Frontal cortex (tissue), 4 donors: Measurements from ENCODE around the gene TMOD1. TPM values are rescaled to one million over a fixed set of nuclear protein-coding genes. Genes with fewer than 3 reads are reported as not detected.
A peak's percentile ranks its signal among the peaks of the same experiment; 100 is the strongest.
"Not testable (repeated sequence)": the region's sequence is repeated elsewhere in the genome, so short reads cannot be mapped to it uniquely, and the experiment has no call there.

ENCODE experiments used
- DNase-seq, 2 donors: peaks; one replicate each; pipeline ENCODE4 v3.0.0; 2012; ENCODE audit warnings: low spot score in 2 of 2
- FAIRE-seq: peaks from 2 replicates; lab custom pipeline; 2012; peaks lifted over from hg19 to GRCh38; lab: Jason Lieb, UNC
- total RNA-seq: library from RNA; depleted of rRNA; stranded (reverse); fragments of >200 nt; gene quantifications from one replicate; pipeline ENCODE4 v1.2.3, GENCODE V29; 2014
- donor health status: control.
- donor health status: control.
- donor health status: control.

TMOD1 gene
- total RNA-seq: 20.0 TPM

DNA sequence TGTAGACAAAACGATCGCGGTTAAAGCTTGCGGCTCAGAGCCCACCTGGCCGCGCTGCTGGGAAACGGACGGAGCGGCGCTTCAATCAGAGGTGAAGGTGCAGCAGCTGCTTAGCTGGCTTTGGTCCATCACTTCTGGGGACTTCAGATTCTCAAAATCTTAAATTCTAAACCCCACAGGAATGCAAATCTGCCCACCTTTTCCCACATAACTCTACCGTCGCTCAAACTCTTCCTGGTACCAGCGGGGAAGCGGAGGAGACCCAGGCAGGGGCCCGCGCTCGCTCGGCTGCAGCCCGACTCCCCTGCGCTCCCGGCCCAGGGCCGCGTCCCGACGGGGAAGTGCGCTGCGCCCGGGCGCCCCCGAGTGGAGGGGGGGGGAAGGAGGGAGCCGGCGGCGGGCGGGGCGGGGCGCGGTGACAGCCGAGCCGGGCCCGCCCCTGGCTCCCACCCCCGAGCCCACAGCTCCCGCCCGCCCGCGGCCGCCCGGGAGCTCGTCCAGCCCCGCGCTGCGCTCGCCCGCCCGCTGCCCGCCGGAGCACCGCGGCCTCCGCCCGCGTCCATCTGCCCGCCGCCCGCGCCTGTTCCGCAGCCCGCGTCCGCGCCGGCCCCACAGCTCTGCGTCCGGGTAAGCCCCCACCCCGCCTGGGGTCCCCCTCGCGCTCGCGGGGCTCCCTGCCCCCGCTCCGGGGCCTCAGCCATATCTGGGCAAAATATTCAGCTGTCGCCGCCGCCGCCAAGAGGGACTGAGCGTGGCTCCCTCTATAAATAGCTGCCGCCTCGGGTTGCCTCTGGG lies at the start of gene TMOD1:
TSS of gene TMOD1 (plus strand) at position 490 of the 795 bp plus-strand sequence. CDS start 22,523 bp downstream, outside the sequence.
- no peak for FAIRE-seq

DNA sequence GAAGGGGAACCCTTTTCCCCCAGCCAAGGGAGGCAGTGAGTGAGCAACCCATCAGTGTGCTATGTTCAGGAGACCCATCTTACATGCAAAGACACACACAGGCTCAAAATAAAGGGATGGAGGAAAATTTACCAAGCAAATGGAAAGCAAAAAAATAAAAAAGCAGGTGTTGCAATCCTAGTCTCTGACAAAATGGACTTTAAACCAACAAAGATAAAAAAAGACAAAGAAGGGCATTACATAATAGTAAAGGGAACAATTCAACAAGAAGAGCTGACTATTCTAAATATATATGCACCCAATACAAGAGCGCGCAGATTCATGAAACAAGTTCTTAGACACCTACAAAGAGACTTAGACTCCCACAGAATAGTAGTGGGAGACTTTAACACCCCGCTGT lies 47.9 kb upstream of the TMOD1 start:
- not testable (repeated sequence) for DNase-seq, FAIRE-seq

More for the DNA sequence above, at the start of gene TMOD1:
- DNase-seq: peak; percentile 96 to 97

DNA sequence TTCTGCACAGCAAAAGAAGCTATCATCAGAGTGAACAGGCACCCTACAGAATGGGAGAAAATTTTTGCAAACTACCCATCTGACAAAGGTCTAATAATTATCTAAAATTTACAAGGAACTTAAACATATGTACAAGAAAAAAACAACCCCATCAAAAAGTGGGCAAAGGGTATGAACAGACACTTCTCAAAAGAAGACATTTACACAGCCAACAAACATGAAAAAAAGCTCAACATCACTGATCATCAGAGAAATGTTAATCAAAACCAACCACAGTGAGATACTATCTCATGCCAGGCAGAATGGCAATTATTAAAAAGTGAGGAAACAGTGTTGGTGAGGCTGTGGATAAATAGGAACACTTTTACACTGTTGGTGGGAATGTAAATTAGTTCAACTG lies 44.6 kb upstream of the TMOD1 start:
- DNase-seq, FAIRE-seq: not testable (repeated sequence)

DNA sequence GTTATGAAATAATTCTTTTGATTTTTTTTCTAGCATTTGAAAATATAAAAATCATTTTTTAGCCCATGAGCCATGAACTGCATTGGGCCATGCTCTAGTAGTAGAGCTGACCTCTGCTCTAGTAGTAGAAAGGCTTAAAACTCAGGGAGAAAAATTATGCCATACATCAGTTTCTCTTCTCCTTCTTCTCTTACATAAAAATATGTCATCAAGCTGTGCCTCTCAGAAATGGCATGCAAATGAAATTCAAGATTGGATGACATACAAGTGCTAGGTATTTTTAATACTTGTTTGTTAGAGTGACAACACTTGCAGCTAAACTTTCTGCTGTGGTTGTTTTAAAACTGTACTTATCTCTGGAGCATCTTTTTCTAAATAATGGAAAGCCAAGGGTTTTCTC lies 42.1 kb upstream of the TMOD1 start:
- DNase-seq (no peak), FAIRE-seq (no peak)

DNA sequence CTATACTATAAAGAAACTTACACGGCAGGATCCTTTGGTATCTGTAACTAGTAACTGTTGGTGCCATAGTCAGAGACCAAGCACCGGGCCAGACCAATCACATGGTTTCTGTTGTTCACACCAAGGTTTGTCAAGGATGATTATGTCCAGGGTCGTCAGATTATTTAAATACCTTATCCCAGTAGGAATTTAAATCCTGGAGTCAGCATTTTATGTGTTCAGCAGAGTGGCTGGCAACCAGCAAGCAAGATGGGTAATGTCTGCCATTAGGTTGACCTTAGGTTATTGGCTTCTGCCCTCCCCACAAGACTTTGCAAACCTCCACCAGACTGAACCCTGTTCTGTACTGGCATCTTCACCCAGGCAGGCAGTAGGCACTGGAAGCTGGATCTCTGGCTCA lies 39.3 kb upstream of the TMOD1 start:
- DNase-seq: no peak
- no peak for FAIRE-seq

DNA sequence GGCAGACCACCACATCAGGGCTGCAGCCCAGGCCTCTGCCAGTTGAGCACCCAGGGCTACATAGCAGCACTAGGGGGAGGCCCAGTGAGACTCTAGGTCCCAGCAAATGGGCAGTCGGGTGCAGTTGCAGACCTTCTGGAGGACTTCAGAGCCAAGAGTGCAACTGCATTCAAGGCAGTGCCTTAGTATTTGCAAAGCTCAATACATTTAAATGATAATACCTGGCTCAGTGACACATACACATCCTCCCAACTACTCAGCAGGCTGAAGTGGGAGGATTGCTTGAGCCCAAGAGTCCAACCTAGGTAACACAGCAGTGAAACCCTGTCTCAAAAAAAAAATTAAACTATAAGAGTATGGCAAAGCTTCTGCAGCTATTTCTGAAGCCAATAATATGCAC lies 38.6 kb upstream of the TMOD1 start:
- no peak for FAIRE-seq
- DNase-seq: no peak

DNA sequence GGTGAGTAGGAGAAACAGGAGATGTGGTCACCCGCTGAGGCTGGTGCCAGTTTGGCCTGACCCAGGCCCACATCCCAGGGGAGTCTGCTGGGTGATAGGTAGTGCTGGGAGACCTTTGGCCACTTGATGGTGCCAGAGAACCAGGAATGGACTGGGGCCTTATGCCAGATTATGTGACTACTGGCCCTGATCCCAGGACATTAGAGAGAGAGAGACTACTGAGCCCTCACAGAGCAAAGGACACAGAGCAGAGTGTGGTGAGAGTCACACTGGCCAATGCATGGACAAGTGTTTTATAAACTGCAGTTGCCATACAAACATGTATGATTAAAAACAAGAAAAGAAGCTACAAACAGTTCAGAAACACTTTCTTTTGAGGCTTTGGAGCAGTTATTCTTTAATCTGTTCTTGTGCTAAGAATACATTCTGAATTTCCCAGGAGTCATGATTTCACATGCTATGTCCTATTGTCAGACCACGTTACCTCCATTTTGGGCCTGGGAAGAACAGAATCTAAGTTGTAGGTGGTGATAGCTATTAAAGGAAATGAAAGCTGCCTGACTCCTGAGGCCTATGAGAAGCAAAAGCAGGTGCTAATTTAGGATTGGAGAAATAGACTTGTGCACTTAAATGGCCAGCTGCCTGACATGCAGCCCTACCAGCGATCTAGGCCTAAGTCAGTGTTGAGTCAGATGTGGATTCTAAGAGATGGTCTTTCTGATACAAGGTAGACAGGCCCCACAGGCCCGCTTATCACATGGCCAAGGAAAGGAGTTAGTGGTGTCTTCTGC lies 32.6 kb upstream of the TMOD1 start:
- peak; percentile 53 to 70 for DNase-seq
- FAIRE-seq: no peak

DNA sequence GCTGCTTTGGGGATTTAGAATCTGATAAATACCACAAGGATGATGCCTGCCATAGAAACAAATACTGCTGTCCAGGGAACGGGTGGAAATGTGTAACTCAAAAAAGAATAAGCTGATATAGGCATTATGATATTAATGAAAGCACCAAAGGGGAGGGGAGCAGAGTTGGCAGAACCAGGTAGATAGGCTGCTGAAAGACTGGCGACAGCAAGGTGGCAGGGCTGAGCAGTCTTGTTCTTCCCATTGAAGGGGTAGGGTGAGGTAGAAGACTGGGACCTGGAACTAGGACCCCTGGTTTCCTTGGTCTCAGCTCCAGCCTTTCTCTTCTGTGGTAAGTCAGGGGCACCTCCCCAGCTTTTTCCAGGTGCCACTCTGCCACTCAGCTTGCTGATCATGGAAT lies 31.4 kb upstream of the TMOD1 start:
- FAIRE-seq (no peak), DNase-seq (no peak)

DNA sequence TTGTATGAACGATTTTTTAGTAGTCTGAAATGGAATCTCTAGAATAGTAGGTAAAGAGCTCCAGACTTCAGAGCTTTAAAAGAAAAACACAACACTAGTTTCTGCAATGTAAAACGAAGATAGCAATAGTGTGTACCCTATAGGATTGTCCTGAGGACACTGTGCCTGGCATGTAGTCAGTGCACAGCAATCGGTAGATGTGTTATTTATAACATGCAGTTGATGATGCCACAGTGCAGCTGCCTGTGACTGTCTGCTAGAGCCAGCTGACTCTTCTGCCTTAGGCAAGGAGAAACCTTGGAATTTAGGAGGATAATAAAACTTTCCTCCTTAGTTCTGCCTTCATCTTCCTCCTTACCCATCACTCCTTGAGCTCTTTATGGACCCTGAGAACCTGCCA lies 27.7 kb upstream of the TMOD1 start:
- no peak for DNase-seq

DNA sequence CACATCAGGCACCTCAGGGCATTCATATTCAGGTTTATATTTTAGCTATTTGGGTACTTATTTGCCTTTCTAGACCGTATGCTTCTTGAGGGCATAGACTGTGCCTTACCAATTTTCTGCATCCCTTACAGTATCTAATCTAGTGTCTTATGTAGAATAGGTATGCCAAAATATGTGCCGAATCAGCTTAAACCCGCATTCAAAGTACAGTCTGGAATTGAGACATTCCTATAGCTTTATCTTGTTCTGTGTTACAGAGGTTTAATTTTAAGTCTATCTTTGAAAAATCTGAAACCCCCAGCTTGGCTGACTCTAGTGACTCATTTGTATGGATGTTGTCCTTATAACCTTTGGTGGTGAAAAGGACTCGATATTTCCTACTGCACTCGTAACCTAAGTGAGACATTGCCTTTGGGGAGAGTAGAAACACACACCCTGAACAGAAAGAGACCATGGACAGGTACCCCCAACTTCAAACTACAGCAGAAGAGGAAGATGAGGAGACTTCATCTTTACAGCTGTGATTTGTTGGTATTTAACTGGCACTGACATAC lies 27.0 kb upstream of the TMOD1 start:
- DNase-seq (no peak), FAIRE-seq (no peak)

More for the DNA sequence above, 27.7 kb upstream of the TMOD1 start:
- no peak for FAIRE-seq

DNA sequence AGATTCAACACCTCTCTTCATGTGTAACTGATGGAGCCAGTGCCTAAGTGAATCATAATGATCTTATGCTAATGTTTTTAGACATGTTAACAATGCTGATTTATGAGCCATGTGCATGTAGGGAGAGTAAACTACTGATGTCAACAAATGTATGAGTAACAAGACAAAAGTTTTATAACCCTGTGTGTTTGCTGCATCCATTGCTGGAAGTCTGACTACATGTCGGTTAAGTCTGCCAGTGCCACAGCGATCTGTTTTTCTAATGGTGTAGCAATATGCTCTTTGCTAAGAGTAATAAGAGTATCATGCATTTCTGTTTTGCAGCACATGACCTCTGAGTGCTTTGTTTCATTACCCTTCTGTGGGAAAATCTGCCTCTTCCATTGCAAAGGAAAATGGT lies 26.4 kb upstream of the TMOD1 start:
- FAIRE-seq (no peak), DNase-seq (no peak)

DNA sequence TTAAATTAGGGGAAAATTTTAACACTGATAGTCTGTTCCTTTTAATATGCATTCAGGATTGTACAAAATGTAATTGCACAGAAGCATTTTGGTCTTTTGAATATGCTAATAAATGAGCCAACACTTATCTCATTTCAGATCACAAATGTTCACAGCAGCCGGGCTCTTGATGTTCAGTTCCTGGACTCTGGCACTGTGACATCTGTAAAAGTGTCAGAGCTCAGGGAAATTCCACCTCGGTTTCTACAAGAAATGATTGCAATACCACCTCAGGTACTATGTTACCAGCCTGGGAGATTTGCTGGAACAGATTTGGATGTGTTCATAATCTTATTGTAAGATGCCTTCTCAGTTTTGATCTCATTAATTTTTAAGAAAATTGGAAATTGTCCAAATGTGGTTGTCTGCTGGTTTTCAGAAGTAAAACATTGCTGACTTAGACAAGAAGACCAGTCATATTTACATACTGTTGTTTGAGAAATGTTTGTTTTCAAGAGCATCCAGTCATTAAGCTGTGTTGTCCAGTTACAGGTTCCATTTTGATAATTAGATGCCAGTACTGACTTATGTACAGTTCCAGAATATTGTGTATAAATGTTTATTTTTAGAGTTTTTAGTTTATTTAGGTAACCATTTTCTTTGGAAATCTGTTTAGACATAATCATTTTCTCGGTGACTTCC lies 23.0 kb upstream of the TMOD1 start:
- no peak for DNase-seq
- no peak for FAIRE-seq

DNA sequence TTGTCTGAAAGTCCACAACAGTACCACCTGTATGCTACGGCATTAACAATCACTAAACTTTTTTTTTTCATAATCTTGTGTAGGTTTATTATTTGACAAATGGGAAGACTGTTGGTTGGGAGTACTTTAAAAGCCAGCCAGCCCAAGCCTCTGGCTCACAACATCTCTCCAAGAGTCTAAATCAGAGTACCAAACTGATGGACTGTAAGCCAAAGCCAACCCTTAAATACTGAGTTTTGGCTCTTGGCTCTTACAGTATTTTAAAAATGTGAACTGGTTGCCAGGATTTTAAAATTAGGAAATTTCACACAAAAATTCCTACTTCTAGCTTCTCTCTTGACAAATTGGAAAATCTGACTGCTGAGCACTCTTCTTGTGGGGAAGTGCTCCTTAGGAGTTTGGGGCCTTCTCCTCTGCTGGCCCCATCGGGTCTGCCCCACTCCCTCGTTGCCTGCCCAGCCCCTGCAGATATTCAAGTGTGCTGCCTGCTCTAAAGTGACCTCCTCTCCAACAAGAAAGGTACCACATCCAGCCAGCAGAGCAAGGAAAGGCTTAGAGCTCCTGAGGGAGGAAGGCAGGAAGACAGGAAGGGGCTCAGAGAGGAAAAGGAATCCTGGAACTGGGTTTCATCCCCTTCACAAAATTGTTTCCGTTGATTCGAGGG lies 21.8 kb upstream of the TMOD1 start:
- FAIRE-seq (no peak), DNase-seq (no peak)

DNA sequence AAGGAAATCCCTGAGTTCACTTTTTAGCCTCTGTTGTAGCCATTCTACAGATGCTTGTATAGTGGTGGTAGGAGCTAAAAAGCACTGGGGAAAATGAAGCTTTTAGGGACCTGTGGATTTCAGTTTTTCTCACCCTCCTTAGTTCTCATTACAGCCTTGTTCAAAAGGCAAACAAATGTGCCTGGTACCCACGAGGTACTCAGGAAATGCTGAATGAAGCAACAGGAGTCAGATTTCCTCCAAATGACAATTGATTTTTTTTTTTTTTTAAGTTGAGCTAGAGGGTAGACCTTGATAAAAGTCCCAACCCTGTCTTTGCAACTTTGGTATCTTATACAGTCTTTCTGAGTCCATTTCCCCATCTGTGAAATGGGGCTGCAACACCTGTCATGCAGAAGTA lies 21.3 kb upstream of the TMOD1 start:
- DNase-seq: no peak
- FAIRE-seq: no peak

DNA sequence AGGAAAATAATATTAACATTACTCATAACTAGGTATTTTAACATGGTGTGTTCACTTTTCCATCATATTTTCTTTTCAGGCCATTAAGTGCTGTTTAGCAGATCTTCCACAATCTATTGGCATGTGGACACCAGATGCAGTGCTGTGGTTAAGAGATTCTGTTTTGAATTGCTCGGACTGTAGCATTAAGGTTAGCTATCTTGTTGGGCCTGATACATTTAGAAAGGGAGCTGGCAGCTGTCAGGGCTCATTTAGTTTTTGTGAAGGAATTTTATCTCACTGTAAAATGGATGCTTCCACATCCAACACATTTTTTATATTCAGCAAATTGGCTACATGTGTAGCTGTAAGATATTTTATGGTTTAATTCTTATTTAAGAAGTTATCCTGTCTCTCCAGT lies 20.7 kb upstream of the TMOD1 start:
- DNase-seq (no peak), FAIRE-seq (no peak)

DNA sequence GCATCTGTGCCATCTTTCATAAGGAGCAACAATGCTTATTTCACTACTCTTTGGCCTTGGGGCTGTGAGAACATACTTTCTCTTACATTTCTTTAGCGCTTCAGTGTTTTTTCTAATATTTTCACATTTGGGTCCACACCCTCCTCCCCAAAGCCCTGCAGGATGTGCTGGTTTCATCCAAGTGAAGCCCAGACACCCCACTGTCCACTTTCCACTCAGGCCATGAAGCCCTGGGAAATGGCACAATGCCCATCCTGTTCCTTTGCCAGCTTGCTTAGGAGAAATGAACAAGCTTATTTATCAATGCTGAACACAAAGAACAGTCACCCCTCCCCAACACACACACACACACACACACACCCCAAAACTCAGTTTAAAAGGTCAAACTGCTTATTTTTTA lies 17.3 kb upstream of the TMOD1 start:
- DNase-seq (no peak), FAIRE-seq (no peak)

DNA sequence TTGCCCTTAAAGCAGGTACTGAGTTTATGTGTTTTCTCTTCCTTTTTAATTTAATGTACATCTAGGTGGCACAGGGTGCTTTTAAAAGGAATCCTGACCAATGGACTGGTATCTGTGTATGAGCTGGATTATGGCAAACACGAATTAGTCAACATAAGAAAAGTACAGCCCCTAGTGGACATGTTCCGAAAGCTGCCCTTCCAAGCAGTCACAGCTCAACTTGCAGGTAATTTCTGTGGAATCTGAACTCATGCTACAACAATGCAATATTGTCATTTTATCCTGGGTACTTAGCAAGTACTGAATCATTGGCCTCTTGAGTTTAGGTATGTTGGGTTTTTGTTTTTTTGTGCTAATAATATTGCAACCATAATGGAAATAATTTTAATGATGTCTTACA lies 14.4 kb upstream of the TMOD1 start:
- FAIRE-seq (no peak), DNase-seq (no peak)

DNA sequence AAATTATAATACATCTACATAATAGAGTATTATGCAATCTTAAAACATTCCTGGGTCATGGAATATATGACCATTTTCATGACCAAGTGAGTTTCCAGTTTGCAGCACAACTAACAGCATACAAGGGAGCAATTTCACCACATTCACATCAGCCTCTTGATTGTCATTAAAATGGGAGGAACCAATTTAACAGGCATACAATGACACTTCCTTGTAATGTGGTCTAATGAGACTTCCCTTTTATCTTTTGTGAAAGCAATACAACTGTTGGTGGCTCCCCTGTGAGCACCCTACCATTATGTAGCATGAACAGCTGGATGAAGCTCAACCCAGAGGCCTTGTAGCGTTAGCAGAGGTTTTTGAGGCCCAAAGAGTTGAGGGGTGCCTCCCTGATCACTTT lies 13.6 kb upstream of the TMOD1 start:
- DNase-seq (no peak), FAIRE-seq (no peak)

DNA sequence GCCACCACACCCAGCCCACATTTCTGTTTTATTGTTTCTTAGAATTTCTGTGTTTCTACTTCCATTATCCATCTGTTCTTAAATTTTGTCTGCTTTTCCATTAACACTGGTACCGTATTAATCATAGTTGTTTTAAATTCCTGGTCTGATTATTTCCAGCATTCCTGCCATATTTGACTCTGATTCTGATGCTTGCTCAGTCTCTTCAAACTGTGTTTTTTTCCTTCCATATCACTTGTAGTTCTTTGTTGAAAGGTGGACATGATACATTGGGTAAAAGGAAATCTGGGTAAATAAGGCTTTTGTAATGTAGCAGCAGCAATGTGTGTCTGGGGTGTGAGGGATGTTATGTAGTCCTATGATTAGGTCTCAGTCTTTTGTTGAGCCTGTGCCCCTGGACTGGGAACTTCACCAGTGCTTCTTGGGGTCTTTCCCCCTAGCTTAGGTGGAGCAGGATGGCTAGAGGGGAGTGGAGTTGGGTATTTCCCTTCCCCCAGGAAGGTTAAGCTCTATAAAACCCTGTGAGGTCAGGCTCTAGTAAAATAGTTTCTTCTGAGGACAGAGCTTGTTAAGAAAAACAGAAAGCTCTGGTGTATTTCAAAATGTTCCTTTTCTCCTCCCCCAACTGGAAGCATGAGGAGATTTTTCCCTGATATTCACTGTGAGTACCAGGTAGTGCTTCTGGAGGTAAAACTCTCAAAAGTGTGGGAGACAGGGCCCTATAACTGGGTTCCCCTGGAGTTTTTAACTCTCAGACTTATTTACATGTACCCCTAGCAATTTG lies 10.1 kb upstream of the TMOD1 start:
- FAIRE-seq: no peak
- no peak for DNase-seq
